ENCODE measurements around the gene UBE2F.

GRCh38 chr2:238006510-238006909 is 39.7 kb downstream of the UBE2F start:
- TF ChIP-seq, protein P1, sequence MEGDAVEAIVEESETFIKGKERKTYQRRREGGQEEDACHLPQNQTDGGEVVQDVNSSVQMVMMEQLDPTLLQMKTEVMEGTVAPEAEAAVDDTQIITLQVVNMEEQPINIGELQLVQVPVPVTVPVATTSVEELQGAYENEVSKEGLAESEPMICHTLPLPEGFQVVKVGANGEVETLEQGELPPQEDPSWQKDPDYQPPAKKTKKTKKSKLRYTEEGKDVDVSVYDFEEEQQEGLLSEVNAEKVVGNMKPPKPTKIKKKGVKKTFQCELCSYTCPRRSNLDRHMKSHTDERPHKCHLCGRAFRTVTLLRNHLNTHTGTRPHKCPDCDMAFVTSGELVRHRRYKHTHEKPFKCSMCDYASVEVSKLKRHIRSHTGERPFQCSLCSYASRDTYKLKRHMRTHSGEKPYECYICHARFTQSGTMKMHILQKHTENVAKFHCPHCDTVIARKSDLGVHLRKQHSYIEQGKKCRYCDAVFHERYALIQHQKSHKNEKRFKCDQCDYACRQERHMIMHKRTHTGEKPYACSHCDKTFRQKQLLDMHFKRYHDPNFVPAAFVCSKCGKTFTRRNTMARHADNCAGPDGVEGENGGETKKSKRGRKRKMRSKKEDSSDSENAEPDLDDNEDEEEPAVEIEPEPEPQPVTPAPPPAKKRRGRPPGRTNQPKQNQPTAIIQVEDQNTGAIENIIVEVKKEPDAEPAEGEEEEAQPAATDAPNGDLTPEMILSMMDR (IDR thresholded peaks at IDR 0.05) = no peak
- no peak for TF ChIP-seq POLR2A (IDR thresholded peaks at IDR 0.05)

Measured in ovary (tissue), 3 donors.